HepG2 (cell line): ENCODE measurements around the gene CSNK2B. TPM values are rescaled to one million over a fixed set of nuclear protein-coding genes. Genes with fewer than 3 reads are reported as not detected.

Experiments
- ATAC-seq: fragments of 200-7000 bp; cut with Tn5 transposase; 3 replicates; pipeline ENCODE4 v1.9.1; 2020; ENCODE audit warnings: mild to moderate bottlenecking, moderate library complexity
- BruUV-seq: library from RNA; stranded (reverse); fragments of 400-500 nt; replicated peaks from 2 replicates; lab custom pipeline; 2021; lab: Mats Ljungman, UMichigan
- CTCF ChIA-PET: fragments of 300-600 bp; formaldehyde crosslinking; extraction: SDS; loops from one replicate; lab custom pipeline; 2021; ENCODE audit warnings: low total read pairs, inconsistent platforms, low intra/inter-chr PET ratio; lab: Yijun Ruan, JAX
- POLR2A ChIA-PET: fragments of 350-600 bp; sonication (Branson Sonifier 250); formaldehyde crosslinking; loops from one replicate; lab custom pipeline; 2020; ENCODE audit warnings: antibody characterized with exemption, inconsistent platforms; lab: Yijun Ruan, JAX
- DNase-seq: peaks from one replicate; pipeline ENCODE4 v3.0.0-alpha.2; 2015; ENCODE audit warnings: low spot score
- FAIRE-seq: peaks from 3 replicates; lab custom pipeline; 2011; peaks lifted over from hg19 to GRCh38; lab: Jason Lieb, UNC
- H2AFZ ChIP-seq: one replicate; pipeline ENCODE4 v1.6.1; 2011; ENCODE audit warnings: low read length, inconsistent platforms
- H3K27ac ChIP-seq: fragments of 300-600 bp; 3 replicates; pipeline ENCODE4 v1.8.0; 2011; ENCODE audit warnings: mixed run types, mild to moderate bottlenecking, mixed read lengths, low read length, inconsistent platforms; ENCODE audit not compliant: insufficient read depth; ENCODE audit errors: extremely low read length
- H3K27me3 ChIP-seq, 2 experiments: fragments of 200-600 bp in 1 of 2; 2 replicates in 1 of 2; 3 replicates in 1 of 2; pipeline versions ENCODE4 v1.6.0 to v1.8.0; 2011; ENCODE audit warnings: low read length in 2 of 2, mild to moderate bottlenecking in 2 of 2, moderate library complexity in 2 of 2, inconsistent platforms in 1 of 2; ENCODE audit not compliant: insufficient read depth in 2 of 2, control insufficient read depth in 1 of 2
- H3K36me3 ChIP-seq, 2 experiments: fragments of 200-600 bp in 1 of 2; replicated peaks in 1 of 2; 2 replicates in 1 of 2; 3 replicates in 1 of 2; pipeline versions ENCODE4 v1.5.1 to v1.8.0; 2011; ENCODE audit warnings: low read length in 2 of 2, inconsistent platforms in 1 of 2; ENCODE audit not compliant: insufficient read depth in 2 of 2, control insufficient read depth in 1 of 2
- H3K4me1 ChIP-seq: 2 replicates; pipeline ENCODE4 v1.5.1; 2012; ENCODE audit warnings: low read length, inconsistent platforms; ENCODE audit not compliant: insufficient read depth
- H3K4me2 ChIP-seq: 2 replicates; pipeline ENCODE4 v1.6.0; 2011; ENCODE audit warnings: low read depth, low read length, inconsistent platforms
- H3K4me3 ChIP-seq, 3 experiments: fragments of 200-600 bp in 1 of 3; sonication (generic), shearing (Covaris generic) in 1 of 3; replicated peaks in 1 of 3; 2 replicates each; pipeline ENCODE4 v1.5.1; 2011 to 2016; ENCODE audit warnings: low read length in 3 of 3, inconsistent platforms in 2 of 3, low read depth in 2 of 3, mild to moderate bottlenecking in 2 of 3, control low read depth in 1 of 3, mixed read lengths in 1 of 3; ENCODE audit not compliant: insufficient read depth in 1 of 3
- H3K79me2 ChIP-seq: one replicate; pipeline ENCODE4 v1.6.1; 2011; ENCODE audit warnings: low read length, inconsistent platforms; ENCODE audit not compliant: insufficient read depth
- H3K9ac ChIP-seq: 2 replicates; pipeline ENCODE4 v1.6.0; 2011; ENCODE audit warnings: mild to moderate bottlenecking, low read depth, low read length, inconsistent platforms; ENCODE audit not compliant: insufficient read depth
- H3K9me3 ChIP-seq: 2 replicates; pipeline ENCODE4 v1.5.1; 2012; ENCODE audit warnings: mild to moderate bottlenecking, low read length
- H4K20me1 ChIP-seq: 2 replicates; pipeline ENCODE4 v1.6.0; 2011; ENCODE audit warnings: inconsistent platforms, mild to moderate bottlenecking, low read length, moderate library complexity; ENCODE audit not compliant: insufficient read depth
- AGO1 ChIP-seq: fragments of 200-400 bp; formaldehyde crosslinking; IDR thresholded peaks from 2 replicates; pipeline ENCODE4 v1.6.1; 2017; ENCODE audit warnings: mild to moderate bottlenecking, low read depth, low read length, moderate library complexity; ENCODE audit not compliant: poor library complexity, severe bottlenecking
- ATF7-NPFF ChIP-seq: sonication (generic); formaldehyde crosslinking; IDR thresholded peaks from 2 replicates; pipeline ENCODE4 v1.8.1; 2023; ENCODE audit warnings: mild to moderate bottlenecking, low read depth, missing genetic modification reagents, moderate library complexity
- CREB1 ChIP-seq, 2 experiments: fragments of 450-650 bp in 1 of 2; IDR thresholded peaks; 2 replicates each; pipeline ENCODE4 v1.6.1; 2016 to 2017; ENCODE audit warnings: control low read depth in 1 of 2, mild to moderate bottlenecking in 1 of 2, missing compliant biosample characterization in 1 of 2, missing genetic modification characterization in 1 of 2
- DPF2 ChIP-seq: sonication (generic); formaldehyde crosslinking; IDR thresholded peaks from 2 replicates; pipeline ENCODE4 v1.4.0; 2020; ENCODE audit warnings: mild to moderate bottlenecking, low read depth, missing genetic modification reagents, borderline replicate concordance
- MIER3 ChIP-seq: IDR thresholded peaks from 2 replicates; pipeline ENCODE4 v1.6.1; 2016; ENCODE audit warnings: missing compliant biosample characterization, borderline replicate concordance
- NAIF1 ChIP-seq: sonication (generic); formaldehyde crosslinking; IDR thresholded peaks from 2 replicates; pipeline ENCODE4 v1.5.0; 2020; ENCODE audit warnings: mild to moderate bottlenecking, missing genetic modification reagents, borderline replicate concordance
- NCOA2 ChIP-seq: sonication (generic); formaldehyde crosslinking; IDR thresholded peaks from 2 replicates; pipeline ENCODE4 v1.8.0; 2022; ENCODE audit warnings: inconsistent platforms
- SAP130 ChIP-seq: IDR thresholded peaks from 2 replicates; pipeline ENCODE4 v1.6.1; 2016; ENCODE audit warnings: low read depth
- ZBTB1 ChIP-seq: sonication (generic); formaldehyde crosslinking; IDR thresholded peaks from 2 replicates; pipeline ENCODE4 v1.4.0; 2020; ENCODE audit warnings: missing genetic modification reagents, borderline replicate concordance
- ZNF224 ChIP-seq: sonication (generic); formaldehyde crosslinking; IDR thresholded peaks from 2 replicates; pipeline ENCODE4 v1.5.0; 2020; ENCODE audit warnings: mild to moderate bottlenecking, missing genetic modification reagents
- ZNF263 ChIP-seq: sonication (generic); formaldehyde crosslinking; IDR thresholded peaks from 2 replicates; pipeline ENCODE4 v1.4.0; 2020; ENCODE audit warnings: missing genetic modification reagents
- ZNF446 ChIP-seq: sonication (generic); formaldehyde crosslinking; IDR thresholded peaks from 2 replicates; pipeline ENCODE4 v1.5.0; 2020; ENCODE audit warnings: mild to moderate bottlenecking, missing genetic modification reagents
- ZNF720 ChIP-seq: sonication (generic); formaldehyde crosslinking; IDR thresholded peaks from 2 replicates; pipeline ENCODE4 v1.4.0; 2020; ENCODE audit warnings: missing genetic modification reagents
- ZNF772 ChIP-seq: sonication (generic); formaldehyde crosslinking; IDR thresholded peaks from 2 replicates; pipeline ENCODE4 v1.5.0; 2020; ENCODE audit warnings: mild to moderate bottlenecking, missing genetic modification reagents
- ZNF879 ChIP-seq: sonication (generic); formaldehyde crosslinking; IDR thresholded peaks from 2 replicates; pipeline ENCODE4 v1.8.1; 2023; ENCODE audit warnings: missing genetic modification reagents
- WGBS: methylation state at CpG from one replicate; pipeline ENCODE4 v1.1.6; 2017; ENCODE audit warnings: low lambda C conversion rate; 5-methylcytosine and 5-hydroxymethylcytosine counted together
- in situ Hi-C: cut with HindIII; loops from 2 replicates; pipeline ENCODE4 v1.10.0; 2017; ENCODE audit warnings: low pct_unique_long_range_greater_than_20kb; ENCODE audit not compliant: extremely low pct_ligation_motif_present
- intact Hi-C: fragments of 100-400 bp; cut with micrococcal nuclease; formaldehyde crosslinking; loops from one replicate; pipeline ENCODE4 v1.10.0; 2022; ENCODE audit not compliant: unreplicated experiment
- polyA plus RNA-seq, 8 experiments: library from polyadenylated mRNA; depleted of rRNA in 3 of 8; stranded (reverse) in 7 of 8; unstranded in 1 of 8; fragments of >200 nt; fragmentation: Illumina TruSeq in 4 of 8; extraction: Trizol in 4 of 8; gene quantifications; 2 replicates each; pipeline versions ENCODE4 v1.2.1 to v1.2.3, GENCODE V29; 2011 to 2016; ENCODE audit warnings: low read depth in 4 of 8, missing spikeins in 1 of 8, mixed read lengths in 1 of 8; ENCODE audit not compliant: insufficient read depth in 1 of 8
- total RNA-seq, 5 experiments: library from RNA; depleted of rRNA; stranded (reverse); fragments of >200 nt; fragmentation: Illumina TruSeq; extraction: Trizol; gene quantifications; 2 replicates each; pipeline ENCODE4 v1.2.3, GENCODE V29; 2016; ENCODE audit warnings: low read depth in 1 of 5
- TF ChIP-seq, protein P1 (sequence below): sonication (generic); formaldehyde crosslinking; IDR thresholded peaks from 2 replicates; pipeline ENCODE4 v1.4.0; 2020; ENCODE audit warnings: missing genetic modification reagents
- TF ChIP-seq, protein P2 (sequence below): sonication (generic); formaldehyde crosslinking; IDR thresholded peaks from 2 replicates; pipeline ENCODE4 v1.4.0; 2020; ENCODE audit warnings: mild to moderate bottlenecking, missing genetic modification reagents

CSNK2B gene
- total and polyA plus RNA-seq, 2 of the 13 experiments (the other 11 are each of a cell fraction or from before 2014, with no cell fraction given), result 111 to 296 TPM

- no peak overlapping the region for H3K4me2 ChIP-seq
- DNase-seq (peak; percentile 56), FAIRE-seq (peak; percentile 30), ATAC-seq (peak; percentile 64)
- CTCF ChIA-PET, result no interaction called here
- peaks cover 65 to 86% of the 10 kb centered on the region in 2 experiments for H3K36me3 ChIP-seq
- no peaks in the 10 kb centered on the region for H3K27me3 ChIP-seq
- no peak overlapping the region for H3K9ac ChIP-seq
- intact Hi-C loops (no loop called here), in situ Hi-C loops (no loop called here)
- H3K79me2 ChIP-seq, result peaks cover 2% of the 10 kb centered on the region
- H4K20me1 ChIP-seq, result no peaks in the 10 kb centered on the region; the same call in 1 of the 2 replicates
- H3K27ac ChIP-seq, result peak overlapping the region; percentile 39
- peaks cover 28% of the 10 kb centered on the region for H3K4me1 ChIP-seq
- BruUV-seq, result no TSS peak
- 68% methylated on average over 6 of the region's 6 CpGs for WGBS
- no peak overlapping the region for H2AFZ ChIP-seq
- POLR2A ChIA-PET, result interaction anchor here (0.8 to 3.6 kb wide), 11 partner anchors 9 to 222 kb away, joined by 3 to 104 read pairs (median 5); partner anchors contain the start of genes APOM, BAG6, C6orf47 and CSNK2B
- no peak overlapping the region for H3K4me3 ChIP-seq
- no peaks in the 10 kb centered on the region for H3K9me3 ChIP-seq
- TF ChIP-seq, protein P1, sequence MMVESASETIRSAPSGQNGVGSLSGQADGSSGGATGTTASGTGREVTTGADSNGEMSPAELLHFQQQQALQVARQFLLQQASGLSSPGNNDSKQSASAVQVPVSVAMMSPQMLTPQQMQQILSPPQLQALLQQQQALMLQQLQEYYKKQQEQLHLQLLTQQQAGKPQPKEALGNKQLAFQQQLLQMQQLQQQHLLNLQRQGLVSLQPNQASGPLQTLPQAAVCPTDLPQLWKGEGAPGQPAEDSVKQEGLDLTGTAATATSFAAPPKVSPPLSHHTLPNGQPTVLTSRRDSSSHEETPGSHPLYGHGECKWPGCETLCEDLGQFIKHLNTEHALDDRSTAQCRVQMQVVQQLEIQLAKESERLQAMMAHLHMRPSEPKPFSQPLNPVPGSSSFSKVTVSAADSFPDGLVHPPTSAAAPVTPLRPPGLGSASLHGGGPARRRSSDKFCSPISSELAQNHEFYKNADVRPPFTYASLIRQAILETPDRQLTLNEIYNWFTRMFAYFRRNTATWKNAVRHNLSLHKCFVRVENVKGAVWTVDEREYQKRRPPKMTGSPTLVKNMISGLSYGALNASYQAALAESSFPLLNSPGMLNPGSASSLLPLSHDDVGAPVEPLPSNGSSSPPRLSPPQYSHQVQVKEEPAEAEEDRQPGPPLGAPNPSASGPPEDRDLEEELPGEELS (CRISPR knock-in tag), result no peak
- TF ChIP-seq DPF2, result no peak
- no peak for TF ChIP-seq ZNF446
- no peak for TF ChIP-seq NAIF1 (CRISPR knock-in tag)
- no peak for TF ChIP-seq ZNF879 (CRISPR knock-in tag)
- TF ChIP-seq ZNF263 (CRISPR knock-in tag), result no peak
- no peak for TF ChIP-seq AGO1
- no peak for TF ChIP-seq ZNF224 (CRISPR knock-in tag)
- TF ChIP-seq, protein P2, sequence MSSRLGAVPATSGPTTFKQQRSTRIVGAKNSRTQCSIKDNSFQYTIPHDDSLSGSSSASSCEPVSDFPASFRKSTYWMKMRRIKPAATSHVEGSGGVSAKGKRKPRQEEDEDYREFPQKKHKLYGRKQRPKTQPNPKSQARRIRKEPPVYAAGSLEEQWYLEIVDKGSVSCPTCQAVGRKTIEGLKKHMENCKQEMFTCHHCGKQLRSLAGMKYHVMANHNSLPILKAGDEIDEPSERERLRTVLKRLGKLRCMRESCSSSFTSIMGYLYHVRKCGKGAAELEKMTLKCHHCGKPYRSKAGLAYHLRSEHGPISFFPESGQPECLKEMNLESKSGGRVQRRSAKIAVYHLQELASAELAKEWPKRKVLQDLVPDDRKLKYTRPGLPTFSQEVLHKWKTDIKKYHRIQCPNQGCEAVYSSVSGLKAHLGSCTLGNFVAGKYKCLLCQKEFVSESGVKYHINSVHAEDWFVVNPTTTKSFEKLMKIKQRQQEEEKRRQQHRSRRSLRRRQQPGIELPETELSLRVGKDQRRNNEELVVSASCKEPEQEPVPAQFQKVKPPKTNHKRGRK (CRISPR knock-in tag), result no peak
- no peak for TF ChIP-seq ZNF772 (CRISPR knock-in tag)
- TF ChIP-seq ZNF720, result no peak
- TF ChIP-seq NCOA2 (CRISPR knock-in tag), result no peak
- TF ChIP-seq SAP130 (CRISPR knock-in tag), result peak; percentile 30; the same call in 1 of the 2 replicates
- no peak for TF ChIP-seq ZBTB1 (CRISPR knock-in tag)
- no peak for TF ChIP-seq MIER3
- no peak for TF ChIP-seq ATF7-NPFF (CRISPR knock-in tag)
- no peak for TF ChIP-seq CREB1 (IDR thresholded peaks at IDR 0.05)
- TF ChIP-seq CREB1 (CRISPR knock-in tag; IDR thresholded peaks at IDR 0.05), result no peak
Observed at GRCh38 chr6:31642798-31643570, 22.9 kb upstream of the CSNK2B start.
